Sigmoid colon (tissue), 7 donors: ENCODE data around the gene CCKAR. TPM values are rescaled to one million over a fixed set of nuclear protein-coding genes. Genes with fewer than 3 reads are reported as not detected.

ENCODE experiments used
- DNase-seq: peaks from one replicate; pipeline ENCODE4 v3.0.0-alpha.2; 2019
- H3K27ac ChIP-seq, 4 donors: fragments of 200-600 bp; sonication (generic); one replicate each; pipeline ENCODE4 v1.5.1; 2016 to 2019; ENCODE audit warnings: mild to moderate bottlenecking in 1 of 4
- H3K27me3 ChIP-seq, 3 donors: fragments of 200-600 bp; sonication (generic); one replicate each; pipeline ENCODE4 v1.5.1; 2019; ENCODE audit warnings: mild to moderate bottlenecking in 1 of 3
- H3K36me3 ChIP-seq, 4 donors: fragments of 200-600 bp; sonication (generic); one replicate each; pipeline ENCODE4 v1.5.1; 2016 to 2019
- H3K4me1 ChIP-seq, 4 donors: fragments of 200-600 bp; sonication (generic); one replicate each; pipeline ENCODE4 v1.5.1; 2017 to 2019
- H3K4me3 ChIP-seq, 4 donors: fragments of 200-600 bp; sonication (generic); one replicate each; pipeline ENCODE4 v1.5.1; 2017 to 2019; ENCODE audit warnings: mild to moderate bottlenecking in 2 of 4, moderate library complexity in 1 of 4
- H3K9me3 ChIP-seq, 4 donors: fragments of 200-600 bp in 3 of 4; sonication (generic) in 3 of 4; one replicate each; pipeline versions ENCODE4 v1.5.1 to v1.6.1; 2013 to 2019
- EP300 ChIP-seq, 4 donors: sonication (generic); formaldehyde crosslinking; IDR thresholded peaks; one replicate each; pipeline ENCODE4 v1.6.1; 2017; ENCODE audit warnings: antibody characterized with exemption in 4 of 4
- POLR2A ChIP-seq, 2 donors: fragments of 450-650 bp; IDR thresholded peaks; one replicate each; pipeline ENCODE4 v1.6.1; 2016; ENCODE audit warnings: antibody characterized with exemption in 2 of 2, mild to moderate bottlenecking in 2 of 2, moderate library complexity in 2 of 2
- POLR2AphosphoS5 ChIP-seq, 4 donors: sonication (generic); formaldehyde crosslinking; IDR thresholded peaks; one replicate each; pipeline ENCODE4 v1.6.1; 2017; ENCODE audit warnings: antibody characterized with exemption in 4 of 4
- WGBS, 2 donors: extraction: QIAGEN DNeasy Blood & Tissue Kit; methylation state at CpG; one replicate each; pipeline ENCODE4 v1.1.7; 2013; 5-methylcytosine and 5-hydroxymethylcytosine counted together
- intact Hi-C: fragments of 100-400 bp; cut with DNase I; formaldehyde crosslinking; loops from one replicate; pipeline ENCODE4 v1.15.1; 2023
- polyA plus RNA-seq, 3 donors: library from polyadenylated mRNA; stranded (reverse); fragments of 200-250 nt; gene quantifications; one replicate each; pipeline ENCODE4 v1.2.3, GENCODE V29; 2013
- total RNA-seq, 4 donors: library from RNA; depleted of rRNA; stranded (reverse); fragments of >200 nt; gene quantifications; one replicate each; pipeline ENCODE4 v1.1.0, GENCODE V29; 2016
- TF ChIP-seq, protein P1 (sequence below), 4 experiments: fragments of 450-650 bp in 3 of 4; fragments of 200-600 bp in 1 of 4; IDR thresholded peaks; one replicate each; pipeline ENCODE4 v1.5.1; 2016 to 2019; ENCODE audit warnings: antibody characterized with exemption in 4 of 4, mild to moderate bottlenecking in 3 of 4, moderate library complexity in 2 of 4
- donor health status: healthy with polysubstance abuse.
- donor health status: Bipolar disorder and iron deficiency.
- donor health status: healthy.

Gene CCKAR
- total and polyA plus RNA-seq, 7 donors, result 0.60 TPM; not detected in 6

DNA sequence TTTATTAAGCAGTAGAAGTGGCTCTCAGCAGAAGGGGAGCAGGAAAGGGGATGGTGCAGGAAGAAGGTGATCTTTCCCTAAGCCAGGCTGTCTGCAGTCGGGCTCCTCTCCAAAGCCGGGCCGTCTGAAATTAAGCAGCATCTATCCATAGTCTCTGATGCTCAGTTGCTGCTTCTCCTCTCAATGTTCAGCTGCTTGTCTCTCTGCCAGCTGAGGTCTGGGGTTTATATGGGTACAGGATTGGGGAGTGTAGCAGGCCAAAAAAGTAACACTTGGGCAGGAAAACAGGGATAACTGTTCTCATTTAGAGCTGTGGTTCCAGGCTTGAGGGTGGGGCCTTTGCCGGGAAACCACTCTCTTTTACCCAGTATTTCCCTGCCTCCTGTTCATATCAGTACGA is 39.2 kb upstream of the CCKAR start:
- no peak overlapping the region for H3K4me3 ChIP-seq
- peak overlapping the region in 2 of 4 donors; percentile 55 to 58 for H3K27ac ChIP-seq
- no peaks in the 10 kb centered on the region for H3K9me3 ChIP-seq
- H3K36me3 ChIP-seq, result no peaks in the 10 kb centered on the region
- 70 to 72% methylated on average over 5 of the region's 5 CpGs for WGBS, 2 donors
- DNase-seq, result no peak
- peaks cover 0 to 35% (median 19%) of the 10 kb centered on the region in 4 donors for H3K4me1 ChIP-seq
- TF ChIP-seq, protein P1, sequence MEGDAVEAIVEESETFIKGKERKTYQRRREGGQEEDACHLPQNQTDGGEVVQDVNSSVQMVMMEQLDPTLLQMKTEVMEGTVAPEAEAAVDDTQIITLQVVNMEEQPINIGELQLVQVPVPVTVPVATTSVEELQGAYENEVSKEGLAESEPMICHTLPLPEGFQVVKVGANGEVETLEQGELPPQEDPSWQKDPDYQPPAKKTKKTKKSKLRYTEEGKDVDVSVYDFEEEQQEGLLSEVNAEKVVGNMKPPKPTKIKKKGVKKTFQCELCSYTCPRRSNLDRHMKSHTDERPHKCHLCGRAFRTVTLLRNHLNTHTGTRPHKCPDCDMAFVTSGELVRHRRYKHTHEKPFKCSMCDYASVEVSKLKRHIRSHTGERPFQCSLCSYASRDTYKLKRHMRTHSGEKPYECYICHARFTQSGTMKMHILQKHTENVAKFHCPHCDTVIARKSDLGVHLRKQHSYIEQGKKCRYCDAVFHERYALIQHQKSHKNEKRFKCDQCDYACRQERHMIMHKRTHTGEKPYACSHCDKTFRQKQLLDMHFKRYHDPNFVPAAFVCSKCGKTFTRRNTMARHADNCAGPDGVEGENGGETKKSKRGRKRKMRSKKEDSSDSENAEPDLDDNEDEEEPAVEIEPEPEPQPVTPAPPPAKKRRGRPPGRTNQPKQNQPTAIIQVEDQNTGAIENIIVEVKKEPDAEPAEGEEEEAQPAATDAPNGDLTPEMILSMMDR (IDR thresholded peaks at IDR 0.05), result no peak
- peak in 3 of 4 donors; percentile 15 to 69 (median 53) for TF ChIP-seq POLR2AphosphoS5 (IDR thresholded peaks at IDR 0.05)
- no peaks in the 10 kb centered on the region for H3K27me3 ChIP-seq
- intact Hi-C loops, result no loop called here

DNA sequence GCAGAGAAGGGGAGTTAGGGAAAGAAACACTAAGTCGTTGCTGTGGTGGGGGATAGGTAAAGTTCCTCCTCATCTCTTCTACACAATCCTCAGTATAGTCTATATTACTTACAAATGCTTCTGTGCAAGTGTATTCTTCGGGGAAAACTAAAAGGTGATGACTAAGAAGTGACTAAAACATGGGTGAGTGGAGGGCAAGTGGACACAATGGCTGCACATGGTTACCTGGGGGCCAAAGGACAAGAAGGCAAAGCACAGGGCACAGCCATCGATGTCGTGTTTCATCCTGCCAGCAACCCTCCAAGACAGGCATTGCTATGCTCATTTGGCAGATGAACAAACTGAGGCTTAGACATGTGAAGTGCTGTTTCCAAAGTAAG is 35.5 kb upstream of the CCKAR start:
- DNase-seq, result no peak
- WGBS, 2 donors, result 87 to 88% methylated on average over 4 of the region's 4 CpGs
- no peaks in the 10 kb centered on the region for H3K9me3 ChIP-seq

DNA sequence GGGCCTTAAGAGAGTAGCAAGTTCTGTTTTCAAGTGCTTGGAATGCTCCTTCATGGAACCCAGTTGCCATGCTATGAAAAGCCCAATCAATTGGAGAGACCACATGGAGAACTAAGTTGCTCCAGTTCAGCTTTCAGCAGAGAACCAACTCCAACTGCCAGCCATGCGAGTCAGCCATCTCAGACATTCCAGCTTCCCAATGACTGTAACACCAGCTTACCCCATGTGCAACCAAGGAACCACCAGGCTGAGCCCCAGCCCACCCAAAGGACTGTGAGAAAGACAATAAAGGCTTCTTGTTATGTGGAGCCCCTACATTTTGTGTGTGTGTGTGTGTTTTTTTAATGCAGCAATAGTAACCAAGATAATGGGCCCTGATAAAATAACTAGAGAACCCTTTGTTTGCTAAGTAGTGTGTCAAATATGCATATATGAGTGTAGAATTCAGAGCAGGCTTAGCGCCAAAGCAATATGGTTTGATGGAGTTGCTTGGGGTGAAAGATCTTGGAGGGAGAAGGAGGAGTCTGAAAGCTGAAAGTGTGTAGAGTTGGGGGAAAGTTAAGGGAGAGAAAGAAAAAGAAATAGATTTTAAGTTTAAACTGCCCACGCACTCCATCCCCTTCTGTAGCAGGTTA is 35.0 kb upstream of the CCKAR start:
- no peak for TF ChIP-seq EP300 (IDR thresholded peaks at IDR 0.05)
- TF ChIP-seq, protein P1 (IDR thresholded peaks at IDR 0.05), result no peak
- TF ChIP-seq POLR2A (IDR thresholded peaks at IDR 0.05), result no peak
- TF ChIP-seq POLR2AphosphoS5 (IDR thresholded peaks at IDR 0.05), result no peak
- Histone ChIP-seq H3K4me1 (peaks cover 0 to 43% (median 17%) of the 10 kb centered on the region in 4 donors), H3K36me3 (no peaks in the 10 kb centered on the region), H3K27me3 (no peaks in the 10 kb centered on the region), H3K27ac (no peak overlapping the region), H3K9me3 (no peaks in the 10 kb centered on the region), H3K4me3 (no peak overlapping the region)
- DNase-seq, result no peak
- WGBS, 2 donors, result 86 to 98% methylated on average over 3 of the region's 3 CpGs
- intact Hi-C loops, result no loop called here

More for the DNA sequence above, 35.5 kb upstream of the CCKAR start:
- TF ChIP-seq, protein P1 (IDR thresholded peaks at IDR 0.05), result no peak
- TF ChIP-seq POLR2A (IDR thresholded peaks at IDR 0.05) (no peak), EP300 (IDR thresholded peaks at IDR 0.05) (no peak)
- H3K4me3 ChIP-seq, result no peak overlapping the region
- no peaks in the 10 kb centered on the region for H3K36me3 ChIP-seq
- intact Hi-C loops, result no loop called here
- no peak overlapping the region for H3K27ac ChIP-seq
- H3K27me3 ChIP-seq, result no peaks in the 10 kb centered on the region
- H3K4me1 ChIP-seq, result peaks cover 0 to 45% (median 18%) of the 10 kb centered on the region in 4 donors

DNA sequence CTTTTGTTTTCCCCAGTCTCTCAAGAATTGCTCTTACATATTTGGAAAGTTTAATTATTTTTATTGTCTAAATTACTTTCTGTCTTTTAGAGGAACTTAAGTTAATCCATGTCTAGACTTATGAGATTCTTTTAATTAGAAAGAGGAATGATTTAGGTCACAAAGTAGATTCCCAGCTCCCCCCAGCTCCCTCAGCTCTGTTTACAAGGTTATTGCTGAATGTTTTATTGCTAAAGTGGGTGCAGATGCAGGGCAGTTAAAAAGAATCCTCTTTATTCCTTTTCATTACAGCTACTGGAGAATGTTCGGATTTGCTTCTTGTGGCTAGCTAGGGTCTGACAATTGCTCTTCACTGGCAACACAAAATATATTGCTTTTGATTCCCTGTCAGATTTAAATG is 33.7 kb upstream of the CCKAR start:
- TF ChIP-seq POLR2A (IDR thresholded peaks at IDR 0.05) (no peak), POLR2AphosphoS5 (IDR thresholded peaks at IDR 0.05) (no peak), EP300 (IDR thresholded peaks at IDR 0.05) (no peak)
- TF ChIP-seq, protein P1 (IDR thresholded peaks at IDR 0.05), result no peak
- H3K27ac ChIP-seq, result no peak overlapping the region
- H3K36me3 ChIP-seq, result no peaks in the 10 kb centered on the region
- no peak overlapping the region for H3K4me3 ChIP-seq
- intact Hi-C loops, result no loop called here
- no peak for DNase-seq
- 38 to 58% methylated on average over 1 of the region's 1 CpG for WGBS, 2 donors
- peaks cover 0 to 32% (median 10%) of the 10 kb centered on the region in 4 donors for H3K4me1 ChIP-seq
- H3K27me3 ChIP-seq, result no peaks in the 10 kb centered on the region
- H3K9me3 ChIP-seq, result no peaks in the 10 kb centered on the region

DNA sequence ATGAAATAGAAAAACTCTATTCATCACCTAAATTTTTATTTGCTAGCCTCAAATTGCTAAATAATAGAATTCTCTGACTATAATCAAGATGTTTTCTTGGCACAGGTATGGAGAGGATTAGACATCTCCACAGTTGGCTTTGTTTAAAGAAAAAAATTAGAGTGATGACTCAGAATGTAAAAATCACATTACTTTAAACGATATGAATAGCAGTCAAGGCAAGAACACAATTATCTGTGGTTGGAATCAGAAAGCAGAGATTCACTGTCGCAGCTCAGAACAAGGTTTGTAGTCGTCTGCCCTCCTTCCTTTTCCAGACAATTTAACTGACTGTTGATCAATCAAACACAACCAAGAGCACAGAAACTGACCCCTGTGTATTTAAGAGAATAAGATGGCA is 32.2 kb upstream of the CCKAR start:
- H3K9me3 ChIP-seq, result no peaks in the 10 kb centered on the region
- no peak for DNase-seq
- H3K27me3 ChIP-seq, result no peaks in the 10 kb centered on the region
- peaks cover 0 to 28% (median 8%) of the 10 kb centered on the region in 4 donors for H3K4me1 ChIP-seq
- H3K36me3 ChIP-seq, result no peaks in the 10 kb centered on the region
- intact Hi-C loops, result no loop called here
- WGBS, 2 donors, result 76 to 78% methylated on average over 3 of the region's 3 CpGs
- no peak overlapping the region for H3K4me3 ChIP-seq
- no peak overlapping the region for H3K27ac ChIP-seq
- TF ChIP-seq POLR2A (IDR thresholded peaks at IDR 0.05) (no peak), EP300 (IDR thresholded peaks at IDR 0.05) (no peak), POLR2AphosphoS5 (IDR thresholded peaks at IDR 0.05) (no peak)
- TF ChIP-seq, protein P1 (IDR thresholded peaks at IDR 0.05), result no peak
